ENCODE data around the gene UNKL.

DNA sequence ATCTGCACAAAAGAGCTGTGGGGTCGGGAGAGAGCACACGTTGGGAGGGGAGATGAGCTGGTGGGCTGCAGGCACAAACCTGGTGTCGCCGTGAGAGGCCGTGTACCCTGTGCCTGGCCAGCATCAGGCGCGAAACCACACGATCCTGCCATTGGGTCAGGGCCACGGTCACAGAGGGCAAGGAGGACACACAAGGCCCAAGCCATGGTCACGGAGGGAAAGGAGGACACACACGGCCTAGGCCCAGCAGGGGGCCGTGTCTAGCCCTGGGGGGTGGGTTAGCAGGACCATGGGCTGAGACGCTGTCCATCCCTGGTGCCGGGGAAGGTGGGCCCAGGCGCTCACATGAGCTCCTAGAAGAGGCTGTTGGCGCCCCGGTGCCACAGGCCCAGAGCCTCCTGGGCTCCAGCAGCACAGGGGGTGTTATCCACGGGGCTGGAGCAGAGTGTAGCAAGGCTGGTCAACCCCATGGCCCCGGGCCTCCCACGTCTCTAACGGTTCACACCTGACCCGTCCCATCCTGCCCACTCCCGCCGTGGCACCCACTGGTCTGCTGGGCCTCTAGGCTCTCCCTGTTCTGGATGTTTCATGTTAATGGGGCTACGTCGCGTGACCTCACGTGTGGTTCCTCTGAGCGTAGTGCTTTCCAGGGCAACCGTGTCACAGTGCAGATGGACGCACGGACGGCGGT lies 37.3 kb upstream of the UNKL start:
- TF ChIP-seq, protein P1, sequence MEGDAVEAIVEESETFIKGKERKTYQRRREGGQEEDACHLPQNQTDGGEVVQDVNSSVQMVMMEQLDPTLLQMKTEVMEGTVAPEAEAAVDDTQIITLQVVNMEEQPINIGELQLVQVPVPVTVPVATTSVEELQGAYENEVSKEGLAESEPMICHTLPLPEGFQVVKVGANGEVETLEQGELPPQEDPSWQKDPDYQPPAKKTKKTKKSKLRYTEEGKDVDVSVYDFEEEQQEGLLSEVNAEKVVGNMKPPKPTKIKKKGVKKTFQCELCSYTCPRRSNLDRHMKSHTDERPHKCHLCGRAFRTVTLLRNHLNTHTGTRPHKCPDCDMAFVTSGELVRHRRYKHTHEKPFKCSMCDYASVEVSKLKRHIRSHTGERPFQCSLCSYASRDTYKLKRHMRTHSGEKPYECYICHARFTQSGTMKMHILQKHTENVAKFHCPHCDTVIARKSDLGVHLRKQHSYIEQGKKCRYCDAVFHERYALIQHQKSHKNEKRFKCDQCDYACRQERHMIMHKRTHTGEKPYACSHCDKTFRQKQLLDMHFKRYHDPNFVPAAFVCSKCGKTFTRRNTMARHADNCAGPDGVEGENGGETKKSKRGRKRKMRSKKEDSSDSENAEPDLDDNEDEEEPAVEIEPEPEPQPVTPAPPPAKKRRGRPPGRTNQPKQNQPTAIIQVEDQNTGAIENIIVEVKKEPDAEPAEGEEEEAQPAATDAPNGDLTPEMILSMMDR (IDR thresholded peaks at IDR 0.05) = no peak
- no peak for TF ChIP-seq POLR2A (IDR thresholded peaks at IDR 0.05)
